ACC112 (cell line): ENCODE measurements around the gene HOXD4.

Source experiments
- H2AFZ ChIP-seq: fragments of 200-600 bp; sonication (generic); one replicate; pipeline ENCODE4 v1.6.0; 2017; ENCODE audit warnings: antibody characterized with exemption, low read length; ENCODE audit not compliant: unreplicated experiment
- H3K27ac ChIP-seq: fragments of 200-600 bp; sonication (generic); 2 replicates; pipeline ENCODE4 v1.5.1; 2014; ENCODE audit warnings: low read depth, mild to moderate bottlenecking, antibody characterized with exemption, low read length, moderate library complexity
- H3K27me3 ChIP-seq: fragments of 200-600 bp; sonication (generic); 2 replicates; pipeline ENCODE4 v1.6.1; 2014; ENCODE audit warnings: mild to moderate bottlenecking, antibody characterized with exemption, low read length, moderate library complexity, mixed read lengths; ENCODE audit not compliant: insufficient read depth
- H3K36me3 ChIP-seq: fragments of 200-600 bp; sonication (generic); 2 replicates; pipeline ENCODE4 v1.6.1; 2016; ENCODE audit warnings: mild to moderate bottlenecking, antibody characterized with exemption, low read length, moderate library complexity, mixed read lengths; ENCODE audit not compliant: insufficient read depth
- H3K4me1 ChIP-seq: fragments of 200-600 bp; sonication (generic); one replicate; pipeline ENCODE4 v1.6.1; 2016; ENCODE audit warnings: low read length, mixed read lengths; ENCODE audit not compliant: insufficient read depth, unreplicated experiment, control insufficient read depth
- H3K4me3 ChIP-seq: fragments of 200-600 bp; sonication (generic); 2 replicates; pipeline ENCODE4 v1.5.1; 2014; ENCODE audit warnings: mild to moderate bottlenecking, low read depth, low read length
- H3K79me2 ChIP-seq: fragments of 200-600 bp; sonication (generic); one replicate; pipeline ENCODE4 v1.6.0; 2016; ENCODE audit warnings: low read length; ENCODE audit not compliant: control insufficient read depth, unreplicated experiment, insufficient read depth

HOXD4 gene

DNA sequence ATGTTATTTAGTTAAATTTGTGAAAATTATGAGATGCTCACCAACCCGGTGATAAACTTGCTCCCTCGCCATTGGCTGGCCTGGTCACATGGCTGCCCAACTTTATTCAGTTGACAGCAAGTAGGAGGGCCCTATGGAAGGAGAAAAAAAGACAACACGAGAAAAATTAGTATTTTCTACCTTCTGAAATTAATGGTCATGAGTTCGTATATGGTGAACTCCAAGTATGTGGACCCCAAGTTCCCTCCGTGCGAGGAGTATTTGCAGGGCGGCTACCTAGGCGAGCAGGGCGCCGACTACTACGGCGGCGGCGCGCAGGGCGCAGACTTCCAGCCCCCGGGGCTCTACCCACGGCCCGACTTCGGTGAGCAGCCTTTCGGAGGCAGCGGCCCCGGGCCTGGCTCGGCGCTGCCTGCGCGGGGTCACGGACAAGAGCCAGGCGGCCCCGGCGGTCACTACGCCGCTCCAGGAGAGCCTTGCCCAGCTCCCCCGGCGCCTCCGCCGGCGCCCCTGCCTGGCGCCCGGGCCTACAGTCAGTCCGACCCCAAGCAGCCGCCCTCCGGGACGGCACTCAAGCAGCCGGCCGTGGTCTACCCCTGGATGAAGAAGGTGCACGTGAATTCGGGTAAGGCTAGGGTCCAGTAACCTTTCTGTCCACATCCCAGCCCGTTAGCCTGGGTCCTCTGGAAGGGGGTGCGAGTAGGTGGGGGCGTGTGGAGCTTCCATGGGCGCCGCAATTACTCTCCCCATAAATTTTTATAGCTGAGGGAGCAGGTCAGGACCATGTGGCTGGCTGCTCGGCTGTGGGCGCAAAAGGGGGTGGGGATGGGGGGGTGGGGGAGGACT lies at the start of gene HOXD4:
Gene HOXD4 (plus strand): TSS at position 109 of the 846 bp plus-strand sequence. CDS start 84 bp downstream, at position 193.
- Histone ChIP-seq H3K27me3 (no peaks in the 10 kb centered on the region), H3K4me1 (no peaks in the 10 kb centered on the region), H3K27ac (no peak within 1 kb of the TSS), H2AFZ (no peak within 1 kb of the TSS), H3K4me3 (no peak within 1 kb of the TSS), H3K36me3 (0 out of 2 replicates have a peak, but pooled peaks cover 3% of the 10 kb centered on the region), H3K79me2 (no peaks in the 10 kb centered on the region)

DNA sequence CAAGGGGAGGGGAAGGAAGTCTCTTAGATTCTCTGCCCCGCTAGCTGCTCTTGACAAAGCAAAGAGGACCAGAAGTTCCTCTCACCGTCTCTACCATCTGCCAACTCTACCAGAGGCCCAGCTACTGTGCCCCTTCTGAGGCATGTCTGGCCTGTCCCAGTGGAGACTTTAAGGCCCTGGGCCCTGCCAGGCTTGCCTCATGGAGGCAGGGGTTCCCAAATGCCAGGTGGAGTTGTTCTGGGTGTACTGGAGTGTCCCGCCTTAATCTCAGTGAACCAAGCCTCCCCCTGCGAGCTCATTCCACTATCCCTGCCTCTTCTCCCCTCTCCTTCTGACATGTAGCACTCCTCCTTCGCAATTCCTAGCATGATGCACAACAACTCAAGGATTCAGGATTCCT lies 49.5 kb upstream of the HOXD4 start:
- H3K27ac ChIP-seq, result no peak overlapping the region
- H3K27me3 ChIP-seq, result peaks cover 99% of the 10 kb centered on the region
- H2AFZ ChIP-seq, result no peak overlapping the region
- no peaks in the 10 kb centered on the region for H3K79me2 ChIP-seq
- H3K4me1 ChIP-seq, result peaks cover 8% of the 10 kb centered on the region
- no peak overlapping the region for H3K4me3 ChIP-seq
- no peaks in the 10 kb centered on the region for H3K36me3 ChIP-seq

DNA sequence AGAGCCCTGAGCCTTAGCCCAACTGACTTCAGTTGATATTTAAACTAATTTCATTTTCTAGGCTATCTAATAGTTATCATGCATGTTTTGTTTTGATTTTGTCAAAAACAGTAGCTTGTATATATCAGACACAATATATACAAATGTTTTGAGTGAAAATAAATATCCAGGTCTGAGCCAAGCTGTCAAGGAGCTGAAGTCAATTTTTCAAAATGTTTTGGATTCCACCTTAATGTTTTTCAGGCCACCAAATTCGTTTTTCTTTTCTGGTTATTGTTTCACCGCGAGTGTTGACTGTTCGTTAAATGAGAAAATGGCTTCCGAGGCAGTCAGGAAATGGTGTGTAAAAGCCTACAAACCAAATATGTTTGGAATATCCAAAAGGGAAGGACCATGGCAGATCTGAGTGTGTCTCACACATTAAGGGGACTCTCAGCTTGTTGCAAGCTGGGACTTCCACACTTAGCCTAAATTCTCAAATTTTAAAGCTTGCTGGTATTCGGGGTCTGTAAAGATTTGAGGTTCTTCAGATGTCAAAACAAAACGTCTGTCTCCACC lies 49.0 kb upstream of the HOXD4 start:
- Histone ChIP-seq H3K4me3 (no peak overlapping the region), H3K27me3 (peaks cover 99% of the 10 kb centered on the region), H3K4me1 (peaks cover 8% of the 10 kb centered on the region)

DNA sequence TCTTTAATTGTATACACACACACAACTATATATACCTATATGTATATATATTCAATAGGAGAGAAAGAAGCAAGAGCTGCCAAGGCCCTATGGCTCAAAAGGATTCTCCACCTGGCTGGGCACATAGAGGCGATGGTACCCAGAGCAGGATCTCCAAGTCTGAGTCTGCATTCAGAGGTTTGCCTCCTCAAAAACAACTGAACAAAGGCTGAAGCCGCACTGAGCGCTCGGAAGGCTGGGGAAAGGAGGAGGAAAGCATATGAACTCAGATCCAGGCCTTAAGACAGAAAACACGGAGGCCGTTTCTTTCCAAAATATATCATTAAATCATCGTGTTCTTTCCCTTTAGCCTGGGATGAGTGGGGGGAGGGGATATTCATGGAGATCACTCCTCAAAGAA lies 48.2 kb upstream of the HOXD4 start:
- peaks cover 98% of the 10 kb centered on the region for H3K27me3 ChIP-seq
- H3K4me3 ChIP-seq, result no peak overlapping the region
- no peaks in the 10 kb centered on the region for H3K79me2 ChIP-seq
- H3K36me3 ChIP-seq, result no peaks in the 10 kb centered on the region
- no peak overlapping the region for H3K27ac ChIP-seq
- H2AFZ ChIP-seq, result no peak overlapping the region
- H3K4me1 ChIP-seq, result peaks cover 8% of the 10 kb centered on the region

More for the DNA sequence above, 49.0 kb upstream of the HOXD4 start:
- H2AFZ ChIP-seq, result no peak overlapping the region
- H3K79me2 ChIP-seq, result no peaks in the 10 kb centered on the region
- H3K36me3 ChIP-seq, result no peaks in the 10 kb centered on the region
- H3K27ac ChIP-seq, result no peak overlapping the region

DNA sequence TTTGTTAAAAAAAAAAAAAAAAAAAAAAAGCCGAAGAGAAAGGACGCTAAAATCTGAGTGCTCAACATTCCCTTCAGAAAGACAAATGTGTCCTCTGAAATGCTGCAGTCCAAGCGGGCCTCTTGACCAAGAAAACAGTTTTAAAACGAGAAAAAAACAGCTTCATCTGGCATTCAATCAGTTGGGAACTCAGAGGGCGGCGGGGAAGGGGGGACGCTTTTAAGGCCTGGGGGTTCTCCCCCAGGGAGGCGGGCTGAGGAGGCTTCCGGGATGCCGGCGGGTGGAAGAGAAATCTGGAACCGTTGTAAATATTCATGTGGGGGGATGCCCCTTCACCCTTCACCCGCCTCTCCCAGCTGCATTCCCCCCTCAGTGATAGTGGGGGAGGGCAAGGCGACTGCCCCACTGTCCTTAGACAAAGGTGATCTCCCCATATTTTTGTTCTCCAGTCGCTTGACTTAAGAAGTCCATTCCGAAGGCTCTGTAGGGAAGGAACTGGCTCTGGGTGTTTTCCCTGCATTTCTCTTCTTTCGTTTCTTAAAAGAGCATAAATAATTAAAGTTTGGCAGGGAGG lies 47.5 kb upstream of the HOXD4 start:
- Histone ChIP-seq H3K4me3 (peak overlapping the region; percentile 54; the same call in 1 of the 2 replicates), H3K79me2 (no peaks in the 10 kb centered on the region), H3K27ac (no peak overlapping the region), H3K36me3 (no peaks in the 10 kb centered on the region), H3K4me1 (peaks cover 8% of the 10 kb centered on the region), H3K27me3 (peaks cover 97% of the 10 kb centered on the region), H2AFZ (no peak overlapping the region)

DNA sequence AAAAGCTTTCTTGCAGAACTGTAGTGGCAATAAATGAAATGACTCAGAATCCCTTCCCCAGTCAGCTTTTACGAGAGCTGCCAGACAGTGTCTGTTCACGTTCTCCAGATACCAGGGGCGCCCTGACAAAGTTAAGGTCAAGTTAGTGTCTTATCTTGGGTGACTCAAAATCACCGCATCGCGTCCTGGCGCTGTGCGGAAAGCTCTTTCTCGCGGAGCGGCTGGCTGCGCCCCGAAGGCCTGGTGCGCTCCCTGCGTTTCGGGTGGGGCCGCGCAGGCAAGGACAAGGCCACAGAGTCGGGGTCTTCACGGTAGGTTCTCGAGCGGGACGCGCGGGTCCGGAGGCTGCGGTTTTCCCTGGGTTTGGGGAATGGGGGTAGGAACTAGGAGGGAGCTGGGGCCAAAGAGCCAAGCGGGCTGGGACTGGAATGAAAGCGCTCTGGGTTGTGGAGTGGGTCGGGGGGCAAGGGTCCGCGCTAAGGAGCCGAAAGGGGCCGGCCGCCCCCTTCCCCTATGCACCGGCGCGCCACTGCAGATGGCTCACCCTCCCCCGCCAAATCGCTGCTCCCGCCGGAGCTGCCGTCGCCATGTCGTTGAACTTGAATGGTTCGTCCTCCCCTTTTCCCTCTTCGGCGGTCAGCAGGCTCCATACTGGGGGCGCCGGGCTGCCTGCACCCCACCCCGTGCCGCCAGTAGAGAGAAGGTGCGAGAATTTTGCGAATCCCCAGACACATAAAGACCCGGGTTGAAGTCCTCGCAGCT lies 46.9 kb upstream of the HOXD4 start:
- Histone ChIP-seq H2AFZ (no peak overlapping the region), H3K79me2 (no peaks in the 10 kb centered on the region), H3K4me1 (peaks cover 8% of the 10 kb centered on the region), H3K36me3 (no peaks in the 10 kb centered on the region), H3K4me3 (peak overlapping the region; percentile 54), H3K27me3 (peaks cover 97% of the 10 kb centered on the region), H3K27ac (no peak overlapping the region)

DNA sequence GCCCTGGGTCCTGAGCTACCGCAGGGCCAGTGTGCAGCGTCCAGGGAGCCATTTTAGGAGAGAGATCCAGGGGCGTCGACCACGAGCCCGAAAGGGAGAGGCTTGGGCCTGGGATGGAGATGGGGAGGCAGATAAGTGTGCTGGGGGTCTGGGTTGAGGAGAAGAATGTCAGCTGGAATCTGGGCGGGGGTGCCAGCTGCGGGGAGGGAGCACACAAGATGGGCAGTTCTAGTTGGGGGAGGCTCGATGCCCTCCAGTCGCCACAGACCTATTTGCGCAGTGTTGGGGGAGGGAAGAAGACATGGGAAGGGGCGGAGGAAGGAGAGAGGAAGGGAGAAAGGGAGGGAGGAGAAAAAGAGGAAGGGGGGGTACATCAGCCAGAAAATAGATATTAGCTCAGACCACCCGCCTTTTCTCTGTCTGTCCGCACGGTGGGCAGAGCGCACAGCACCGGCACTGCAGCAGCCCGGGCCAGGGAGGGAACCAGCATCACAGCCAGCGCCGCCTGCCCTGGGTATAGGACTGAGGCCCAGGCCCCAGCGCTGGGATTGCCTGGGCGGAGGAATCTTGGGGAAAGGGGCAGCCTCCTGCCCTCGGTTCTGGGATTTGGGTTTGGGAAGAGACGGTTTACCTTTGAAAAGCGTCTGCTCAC lies 46.1 kb upstream of the HOXD4 start:
- H2AFZ ChIP-seq, result no peak overlapping the region
- no peaks in the 10 kb centered on the region for H3K79me2 ChIP-seq
- H3K4me1 ChIP-seq, result peaks cover 8% of the 10 kb centered on the region
- no peaks in the 10 kb centered on the region for H3K36me3 ChIP-seq
- H3K27me3 ChIP-seq, result peaks cover 97% of the 10 kb centered on the region
- peak overlapping the region; percentile 54 for H3K4me3 ChIP-seq
- no peak overlapping the region for H3K27ac ChIP-seq

DNA sequence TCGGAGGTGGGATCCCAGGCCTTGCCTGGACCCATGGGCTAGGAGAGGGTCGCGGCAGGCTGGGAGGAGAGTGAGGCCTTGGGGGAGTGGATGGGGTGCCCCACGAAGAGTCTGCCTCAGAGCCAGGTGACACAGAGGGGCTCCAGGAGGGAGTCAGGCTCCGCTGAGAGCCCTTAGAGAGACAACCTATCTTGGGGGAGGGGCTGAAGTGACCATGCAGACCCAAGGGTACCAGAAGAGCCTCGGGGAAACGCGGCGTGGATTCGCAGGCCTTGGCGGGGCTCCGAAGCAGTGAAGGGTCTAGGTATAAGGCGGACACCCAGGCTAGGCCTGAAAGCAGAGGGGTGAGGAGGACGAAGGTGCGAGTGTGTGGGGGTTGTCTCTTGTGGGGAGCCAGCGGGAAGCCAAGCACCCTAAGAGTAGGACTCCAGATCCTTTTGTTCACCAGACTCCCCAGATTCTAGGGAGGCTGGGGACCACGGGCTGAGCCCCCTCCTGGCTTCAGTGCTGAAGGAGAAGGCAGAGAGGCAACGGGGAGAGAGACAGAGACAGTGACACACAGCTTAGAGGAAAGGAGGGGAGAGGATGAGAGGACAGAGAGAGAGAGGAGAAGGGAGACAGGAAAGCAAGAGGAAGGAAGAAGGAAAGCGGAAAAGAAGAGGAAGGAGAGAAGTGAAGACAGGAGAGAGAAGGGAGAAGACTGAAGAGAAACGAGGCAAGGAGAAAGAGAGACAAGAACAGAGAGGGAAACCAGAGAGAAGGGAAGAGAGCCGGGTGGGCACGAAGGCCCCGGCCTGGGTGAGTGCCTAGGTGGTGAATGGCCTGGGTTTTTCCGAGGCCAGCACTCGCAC lies 45.4 kb upstream of the HOXD4 start:
- no peaks in the 10 kb centered on the region for H3K36me3 ChIP-seq
- peaks cover 8% of the 10 kb centered on the region for H3K4me1 ChIP-seq
- H2AFZ ChIP-seq, result no peak overlapping the region
- no peaks in the 10 kb centered on the region for H3K79me2 ChIP-seq
- no peak overlapping the region for H3K27ac ChIP-seq
- peak overlapping the region; percentile 65; the same call in 1 of the 2 replicates for H3K4me3 ChIP-seq
- H3K27me3 ChIP-seq, result peaks cover 97% of the 10 kb centered on the region

DNA sequence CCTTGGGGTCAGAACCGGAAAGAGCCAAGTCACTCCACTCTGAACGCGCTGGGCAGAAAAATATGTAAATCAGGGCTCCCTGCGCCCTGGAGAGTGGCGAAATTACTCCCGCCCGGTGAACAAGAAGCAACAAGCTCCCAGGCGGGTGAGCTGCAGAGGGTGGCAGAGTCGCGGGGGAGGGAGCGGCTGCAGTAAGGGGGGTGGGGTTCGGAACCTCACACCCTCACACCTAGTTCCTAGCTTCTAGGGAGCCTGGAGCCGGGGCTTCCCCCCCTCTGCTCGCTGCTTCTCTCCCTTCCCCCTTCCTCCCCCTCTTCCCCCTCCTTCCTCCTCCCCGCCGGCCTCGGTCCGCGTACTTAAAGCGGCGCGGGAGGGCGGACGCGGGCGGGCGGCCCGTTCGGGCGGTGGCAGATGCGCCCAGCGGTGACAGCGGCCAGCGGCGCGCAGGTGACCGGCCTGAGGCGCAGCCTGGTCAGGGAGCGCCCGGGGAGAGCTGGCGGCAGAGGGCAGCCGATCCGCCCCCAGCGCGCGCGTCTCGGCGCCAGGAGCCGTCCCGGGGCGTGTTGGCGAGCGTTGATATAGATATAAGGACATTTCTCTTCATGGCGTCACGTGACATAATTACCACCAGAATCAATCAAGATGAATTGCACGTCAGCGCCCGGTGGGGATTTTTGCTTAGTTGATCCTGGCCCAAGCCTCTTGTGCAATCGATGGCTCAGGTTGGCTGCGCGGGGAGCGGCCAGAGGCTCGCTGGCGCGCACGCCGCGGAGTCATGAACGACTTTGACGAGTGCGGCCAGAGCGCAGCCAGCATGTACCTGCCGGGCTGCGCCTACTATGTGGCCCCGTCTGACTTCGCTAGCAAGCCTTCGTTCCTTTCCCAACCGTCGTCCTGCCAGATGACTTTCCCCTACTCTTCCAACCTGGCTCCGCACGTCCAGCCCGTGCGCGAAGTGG lies 44.5 kb upstream of the HOXD4 start, which contains the start of gene HOXD11:
Gene HOXD11 (plus strand): TSS at position 700 of the 959 bp plus-strand sequence. CDS start 76 bp downstream, at position 776.
- peaks cover 8% of the 10 kb centered on the region for H3K4me1 ChIP-seq
- peak within 1 kb of the TSS; percentile 65 for H3K4me3 ChIP-seq
- H3K27ac ChIP-seq, result no peak within 1 kb of the TSS
- H3K79me2 ChIP-seq, result no peaks in the 10 kb centered on the region
- no peaks in the 10 kb centered on the region for H3K36me3 ChIP-seq
- peaks cover 97% of the 10 kb centered on the region for H3K27me3 ChIP-seq
- H2AFZ ChIP-seq, result no peak within 1 kb of the TSS
